Left ventricle myocardium inferior (tissue), 1 donor: ENCODE results near the gene CLASP2. TPM values are rescaled to one million over a fixed set of nuclear protein-coding genes. Genes with fewer than 3 reads are reported as not detected.
"Not testable (repeated sequence)": the region's sequence is repeated elsewhere in the genome, so short reads cannot be mapped to it uniquely, and the experiment has no call there.

Experiments used
- DNase-seq: peaks from one replicate; pipeline ENCODE4 v3.0.0-alpha.2; 2020
- H3K27ac ChIP-seq: fragments of 200-600 bp; replicated peaks from 2 replicates; pipeline ENCODE4 v1.8.0; 2021
- H3K27me3 ChIP-seq: fragments of 200-600 bp; 2 replicates; pipeline ENCODE4 v1.8.0; 2021; ENCODE audit warnings: low read depth
- H3K36me3 ChIP-seq: fragments of 200-600 bp; 2 replicates; pipeline ENCODE4 v1.8.0; 2021
- H3K4me1 ChIP-seq: fragments of 200-600 bp; 2 replicates; pipeline ENCODE4 v1.8.0; 2021
- H3K4me3 ChIP-seq: fragments of 200-600 bp; 2 replicates; pipeline ENCODE4 v1.8.0; 2021; ENCODE audit warnings: mild to moderate bottlenecking, moderate library complexity
- H3K9me3 ChIP-seq: fragments of 200-600 bp; replicated peaks from 2 replicates; pipeline ENCODE4 v1.8.0; 2021
- CTCF ChIP-seq: fragments of 200-600 bp; IDR thresholded peaks from 2 replicates; pipeline ENCODE4 v1.8.0; 2021; ENCODE audit warnings: antibody characterized with exemption, mild to moderate bottlenecking, borderline replicate concordance
- intact Hi-C: fragments of 100-400 bp; cut with micrococcal nuclease; formaldehyde crosslinking; loops from one replicate; pipeline ENCODE4 v1.11.0; 2022
- total RNA-seq: library from RNA; stranded (reverse); fragmentation: NEBNext Ultra II Directional; extraction: Animal tissue kit (Norgen Biotek cat#: 25700); gene quantifications from one replicate; pipeline ENCODE4 v1.2.1, GENCODE V29; 2021
- donor health status: DM: no; HTN: yes; CAD: no; lungs with severe emphysema.

The CLASP2 gene
- total RNA-seq, 1 donor from 2014 or later: 75.0 TPM

GRCh38 chr3:33658991-33659848 lies 58.8 kb downstream of the CLASP2 start:
- no peak for TF ChIP-seq CTCF
- DNase-seq: peak; percentile 76
- intact Hi-C loops: loop anchor here (10.0 kb wide), 1 partner anchor 56 kb away; the partner anchor contains the start of gene CLASP2
- Histone ChIP-seq H3K27me3 (no peaks in the 10 kb centered on the region), H3K27ac (peak overlapping the region; percentile 87), H3K4me3 (peak overlapping the region; percentile 68), H3K36me3 (no peaks in the 10 kb centered on the region), H3K9me3 (no peaks in the 10 kb centered on the region), H3K4me1 (peaks cover 54% of the 10 kb centered on the region)

GRCh38 chr3:33658621-33658990 lies 59.4 kb downstream of the CLASP2 start:
- Histone ChIP-seq H3K36me3 (no peaks in the 10 kb centered on the region), H3K27me3 (no peaks in the 10 kb centered on the region), H3K4me3 (peak overlapping the region; percentile 68), H3K9me3 (no peaks in the 10 kb centered on the region), H3K4me1 (peaks cover 54% of the 10 kb centered on the region), H3K27ac (peak overlapping the region; percentile 87)
- no peak for TF ChIP-seq CTCF
- no peak for DNase-seq
- intact Hi-C loops: loop anchor here (10.0 kb wide), 1 partner anchor 56 kb away; the partner anchor contains the start of gene CLASP2

- H3K9me3 ChIP-seq: no peaks in the 10 kb centered on the region
- peak overlapping the region; percentile 87 for H3K27ac ChIP-seq
- H3K36me3 ChIP-seq: no peaks in the 10 kb centered on the region
- intact Hi-C loops: loop anchor here (10.0 kb wide), 1 partner anchor 57 kb away; the partner anchor contains the start of gene CLASP2
- no peak for DNase-seq
- H3K27me3 ChIP-seq: no peaks in the 10 kb centered on the region
- H3K4me1 ChIP-seq: peaks cover 58% of the 10 kb centered on the region
- no peak for TF ChIP-seq CTCF
- peak overlapping the region; percentile 68 for H3K4me3 ChIP-seq
Measured at GRCh38 chr3:33658039-33658438, 60.0 kb downstream of the CLASP2 start.

GRCh38 chr3:33652736-33653135 lies 65.3 kb downstream of the CLASP2 start:
- intact Hi-C loops: loop anchor here (10.0 kb wide), 1 partner anchor 62 kb away; the partner anchor contains the start of gene CLASP2
- Histone ChIP-seq H3K27ac (no peak overlapping the region), H3K4me3 (no peak overlapping the region), H3K27me3 (no peaks in the 10 kb centered on the region), H3K36me3 (no peaks in the 10 kb centered on the region), H3K9me3 (no peaks in the 10 kb centered on the region), H3K4me1 (peaks cover 73% of the 10 kb centered on the region)
- DNase-seq: no peak
- TF ChIP-seq CTCF: no peak

- intact Hi-C loops: loop anchor here (10.0 kb wide), 1 partner anchor 64 kb away; the partner anchor contains the start of gene CLASP2
Measured at GRCh38 chr3:33651101-33651500, 67.0 kb downstream of the CLASP2 start.

GRCh38 chr3:33650495-33650894 lies 67.6 kb downstream of the CLASP2 start:
- intact Hi-C loops: loop anchor here (10.0 kb wide), 1 partner anchor 64 kb away; the partner anchor contains the start of gene CLASP2
- no peaks in the 10 kb centered on the region for H3K9me3 ChIP-seq
- H3K27me3 ChIP-seq: no peaks in the 10 kb centered on the region
- H3K27ac ChIP-seq: no peak overlapping the region
- no peak for DNase-seq
- H3K4me1 ChIP-seq: peaks cover 53% of the 10 kb centered on the region
- no peak overlapping the region for H3K4me3 ChIP-seq
- no peaks in the 10 kb centered on the region for H3K36me3 ChIP-seq
- TF ChIP-seq CTCF: no peak

More at GRCh38 chr3:33651101-33651500, 67.0 kb downstream of the CLASP2 start:
- H3K36me3 ChIP-seq, H3K9me3 ChIP-seq, H3K27me3 ChIP-seq, H3K4me3 ChIP-seq, H3K27ac ChIP-seq, DNase-seq: not testable (repeated sequence)
- peaks cover 57% of the 10 kb centered on the region for H3K4me1 ChIP-seq
